GM19397 (cell line): ENCODE results near the gene G3BP1.
"Not testable (repeated sequence)": the region's sequence is repeated elsewhere in the genome, so short reads cannot be mapped to it uniquely, and the experiment has no call there.

Source experiments
- ATAC-seq: cut with Tn5 transposase; IDR thresholded peaks from one replicate; pipeline ENCODE4 v1.9.1; 2021; ENCODE audit warnings: mild to moderate bottlenecking, moderate library complexity; ENCODE audit not compliant: unreplicated experiment

Gene G3BP1

DNA sequence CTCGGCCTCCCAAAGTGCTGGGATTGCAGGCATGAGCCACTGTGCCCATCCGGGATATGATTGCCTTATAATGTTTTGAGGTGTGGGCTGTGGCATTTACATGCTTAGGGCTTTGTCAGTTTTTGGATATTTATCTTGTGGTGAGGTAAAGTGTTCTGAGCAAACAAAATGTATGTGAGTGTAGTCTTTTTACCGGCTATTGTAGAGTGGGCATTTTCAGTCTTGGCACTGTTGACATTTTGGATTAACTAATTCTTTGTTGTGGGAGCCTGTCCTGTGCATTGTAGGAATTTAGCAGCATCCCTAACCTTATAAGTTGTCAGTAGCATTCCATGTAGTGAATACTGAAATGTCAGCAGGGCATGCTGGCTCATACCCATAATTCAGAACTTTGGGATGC is 21.6 kb downstream of the G3BP1 start:
- ATAC-seq: no peak

DNA sequence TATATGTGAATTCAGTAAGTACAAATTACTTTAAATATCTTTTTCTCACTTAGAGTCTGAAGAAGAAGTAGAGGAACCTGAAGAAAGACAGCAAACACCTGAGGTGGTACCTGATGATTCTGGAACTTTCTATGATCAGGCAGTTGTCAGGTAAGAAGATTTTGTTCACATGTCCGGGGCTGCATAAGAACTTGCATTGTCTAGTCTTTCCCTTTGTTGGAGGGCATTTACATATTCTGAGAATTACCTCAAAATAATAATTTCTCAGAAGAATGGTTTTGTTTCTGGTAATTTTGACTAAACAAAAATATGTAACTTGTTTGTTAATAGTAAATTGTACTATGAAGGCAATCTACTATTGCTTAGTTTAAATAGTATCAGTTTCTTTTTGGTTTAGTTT is 23.7 kb downstream of the G3BP1 start:
- ATAC-seq: no peak

DNA sequence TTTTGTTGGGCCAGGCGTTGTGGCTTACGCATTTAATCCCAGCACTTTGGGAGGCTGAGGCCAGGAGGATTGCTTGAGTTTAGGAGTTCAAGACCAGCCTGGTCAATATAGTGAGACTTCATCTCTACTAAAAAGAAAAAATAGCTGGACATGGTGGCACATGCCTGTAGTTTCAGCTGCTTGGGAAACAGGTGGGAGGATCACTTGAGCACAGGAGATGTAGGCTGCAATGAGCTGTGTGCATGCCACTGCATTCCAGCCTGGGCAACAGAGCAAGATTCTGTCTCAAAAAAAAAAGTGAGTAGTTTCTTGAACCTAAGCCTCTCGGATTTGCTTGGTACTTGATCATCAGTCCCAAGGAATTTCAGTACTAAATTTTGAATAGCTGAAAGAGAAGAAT is 26.9 kb downstream of the G3BP1 start:
- ATAC-seq: no peak

DNA sequence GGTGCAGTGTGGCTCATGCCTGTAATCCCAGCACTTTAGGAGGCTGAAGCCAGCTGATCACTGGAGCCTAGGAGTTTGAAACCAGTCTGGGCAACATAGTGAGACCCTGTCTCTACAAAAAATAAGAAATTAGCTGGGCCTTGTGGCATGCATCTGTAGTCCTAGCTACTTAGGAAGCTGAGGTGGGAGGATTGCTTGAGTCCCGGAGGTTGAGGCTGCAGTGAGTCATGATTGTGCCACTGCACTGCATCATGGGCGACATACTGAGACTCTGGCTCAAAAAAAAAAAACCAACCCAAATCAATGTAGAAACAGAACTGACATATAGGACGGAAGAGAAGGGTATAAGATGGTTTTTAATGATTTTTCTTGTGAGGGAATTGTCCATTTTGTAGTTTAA is 27.7 kb downstream of the G3BP1 start:
- no peak for ATAC-seq

DNA sequence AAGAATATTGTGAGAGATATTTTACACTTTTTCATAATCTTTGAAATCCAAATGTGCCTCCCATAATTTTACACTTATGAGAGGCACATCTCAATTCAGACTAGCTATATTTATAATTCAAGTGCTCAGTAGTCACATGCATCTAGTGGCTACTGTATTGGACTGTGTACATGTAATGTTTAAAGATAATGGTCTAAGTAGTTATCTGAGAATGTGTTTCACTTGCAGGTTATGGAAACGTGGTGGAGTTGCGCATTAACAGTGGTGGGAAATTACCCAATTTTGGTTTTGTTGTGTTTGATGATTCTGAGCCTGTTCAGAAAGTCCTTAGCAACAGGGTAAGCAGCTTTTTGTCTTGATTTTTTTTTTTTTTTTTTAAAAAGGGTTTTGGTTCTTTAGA is 28.8 kb downstream of the G3BP1 start:
- no peak for ATAC-seq

DNA sequence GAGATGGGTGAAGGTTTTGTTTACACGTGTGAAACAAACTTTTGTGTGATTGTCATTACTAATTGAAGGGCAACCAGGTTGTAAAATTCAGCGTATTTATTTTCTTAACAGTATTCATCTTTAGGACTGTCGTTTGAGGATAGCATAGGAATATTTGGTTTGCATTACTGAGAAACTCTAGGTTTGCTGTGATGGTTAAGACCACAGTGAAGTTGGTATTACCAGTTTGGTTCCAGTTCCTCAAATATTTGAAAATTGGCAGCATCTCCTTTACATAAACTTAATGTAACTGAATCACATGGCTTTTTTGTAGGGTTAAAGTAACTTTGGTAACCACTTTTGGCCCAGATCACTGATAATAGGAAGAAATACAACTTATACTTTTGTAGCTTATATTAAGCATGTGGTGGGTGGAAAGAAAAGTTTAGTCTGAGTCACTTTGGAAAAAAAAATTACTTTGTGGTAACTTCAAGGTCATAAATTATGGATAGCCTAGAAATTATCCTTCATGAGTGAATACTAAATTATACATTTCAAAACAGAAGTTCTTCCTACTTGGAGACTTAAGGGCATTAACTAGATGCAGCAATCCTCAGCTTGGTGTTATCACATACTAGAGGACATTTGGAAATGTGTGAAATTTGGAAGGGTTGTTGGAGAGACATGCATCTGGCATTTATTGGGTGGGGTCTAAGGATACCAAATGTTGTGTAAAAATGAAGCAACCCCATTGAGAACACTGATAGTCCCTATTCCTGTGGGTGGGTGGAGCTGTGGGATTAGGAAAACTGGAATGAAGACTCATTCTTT is 33.9 kb downstream of the G3BP1 start:
- ATAC-seq: no peak

DNA sequence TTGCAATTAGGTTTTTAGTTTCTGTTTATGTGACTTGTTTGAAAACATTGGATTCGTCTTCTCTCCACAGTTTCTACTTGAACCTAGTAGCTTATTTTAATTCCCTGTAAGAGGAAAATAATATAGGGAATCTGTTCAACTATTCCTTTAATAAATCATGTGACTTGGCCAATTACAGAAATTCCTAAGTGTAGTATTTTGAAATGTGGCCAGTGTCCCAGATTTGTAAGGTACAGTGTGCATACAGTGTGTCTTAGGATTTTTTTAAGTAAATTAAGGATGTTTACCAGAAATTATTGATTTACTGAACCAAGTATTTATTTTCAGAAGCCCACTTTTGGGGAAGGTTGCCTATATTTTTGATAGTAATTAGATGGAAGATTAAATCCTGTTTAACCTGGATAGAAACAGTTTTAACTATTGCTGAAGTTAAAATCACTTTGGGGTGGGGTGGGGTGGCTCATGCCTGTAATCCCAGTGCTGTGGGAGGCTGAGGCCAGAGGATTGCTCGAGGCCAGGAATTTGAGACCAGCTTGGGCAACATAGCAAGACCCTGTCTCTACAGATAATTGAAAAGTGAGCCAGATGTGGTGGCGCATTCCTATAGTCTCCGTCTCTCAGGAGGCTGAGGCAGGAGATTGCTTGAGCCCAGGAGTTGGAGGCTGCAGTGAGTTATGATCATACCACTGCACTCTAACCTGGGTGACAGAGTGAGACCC is 36.9 kb downstream of the G3BP1 start:
- ATAC-seq: no peak

DNA sequence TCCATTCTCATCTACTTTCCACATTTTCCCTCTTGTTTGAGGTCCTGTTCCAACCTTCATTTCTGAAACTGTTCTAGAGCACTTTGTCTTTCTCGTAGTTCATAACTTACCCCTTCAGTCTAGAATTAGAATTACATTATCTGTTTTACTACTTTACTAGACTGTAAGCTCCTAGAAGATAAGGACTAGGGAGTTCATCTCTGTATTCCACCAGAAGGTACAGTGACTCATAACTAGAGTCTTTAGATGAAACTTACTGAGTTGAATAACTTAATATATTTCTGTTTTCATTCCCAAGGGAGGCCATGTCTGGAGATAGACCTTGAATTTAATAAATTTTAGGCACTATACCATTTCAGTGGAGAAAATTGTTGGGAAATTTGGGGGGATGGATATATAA is 38.7 kb downstream of the G3BP1 start:
- ATAC-seq: no peak

DNA sequence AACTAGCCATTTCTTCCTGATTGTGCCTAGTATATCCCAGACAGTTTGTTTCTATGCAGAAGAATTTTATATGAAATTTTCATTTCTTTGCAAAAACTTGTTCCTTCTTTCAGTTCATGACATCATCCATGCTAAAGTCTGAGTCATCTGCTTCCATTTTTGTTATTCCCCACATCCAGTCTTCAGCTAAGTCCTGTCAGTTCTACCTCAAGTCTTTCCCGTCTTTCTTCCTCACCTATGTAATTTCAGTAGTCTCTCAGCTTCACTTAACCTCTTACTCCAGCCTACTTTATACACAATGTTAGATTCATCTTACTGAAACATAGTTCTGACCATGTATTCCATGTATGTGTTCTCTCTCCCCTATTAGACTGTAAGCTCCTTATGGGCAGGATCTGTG is 39.1 kb downstream of the G3BP1 start:
- no peak for ATAC-seq

DNA sequence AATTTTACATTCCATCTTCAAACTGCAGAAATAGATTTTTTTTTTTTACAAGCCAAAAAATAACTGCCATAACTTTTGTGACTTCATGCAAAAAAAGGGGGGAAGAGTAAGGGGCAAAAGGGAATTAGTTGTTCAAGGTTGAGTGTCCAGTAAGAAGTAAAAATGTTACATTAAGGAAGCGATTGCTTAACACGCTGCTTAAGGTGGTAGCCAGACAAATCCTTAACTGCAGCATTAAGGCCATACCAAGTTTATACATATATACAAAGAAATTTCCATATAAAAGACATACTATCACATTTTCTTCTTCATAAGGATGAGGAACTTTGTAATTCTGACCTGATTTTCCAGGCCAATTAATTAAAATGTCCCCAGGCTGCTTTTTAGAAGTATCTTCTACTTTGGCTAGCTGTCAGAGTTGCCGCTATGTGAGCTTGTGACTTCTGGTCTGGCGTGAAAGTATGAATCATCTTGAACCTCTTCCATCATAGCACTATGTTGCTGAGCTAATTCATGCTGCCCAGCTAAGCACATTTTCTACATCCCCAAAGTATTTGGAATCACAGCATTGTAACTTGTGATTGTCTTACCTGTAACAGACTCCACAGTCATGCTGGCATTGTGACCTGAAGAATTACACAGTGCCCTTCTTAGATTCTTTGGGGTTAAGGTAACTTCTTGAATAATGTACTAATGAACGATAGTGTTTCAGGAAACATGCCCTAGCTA is 40.0 kb downstream of the G3BP1 start:
- ATAC-seq: no peak

DNA sequence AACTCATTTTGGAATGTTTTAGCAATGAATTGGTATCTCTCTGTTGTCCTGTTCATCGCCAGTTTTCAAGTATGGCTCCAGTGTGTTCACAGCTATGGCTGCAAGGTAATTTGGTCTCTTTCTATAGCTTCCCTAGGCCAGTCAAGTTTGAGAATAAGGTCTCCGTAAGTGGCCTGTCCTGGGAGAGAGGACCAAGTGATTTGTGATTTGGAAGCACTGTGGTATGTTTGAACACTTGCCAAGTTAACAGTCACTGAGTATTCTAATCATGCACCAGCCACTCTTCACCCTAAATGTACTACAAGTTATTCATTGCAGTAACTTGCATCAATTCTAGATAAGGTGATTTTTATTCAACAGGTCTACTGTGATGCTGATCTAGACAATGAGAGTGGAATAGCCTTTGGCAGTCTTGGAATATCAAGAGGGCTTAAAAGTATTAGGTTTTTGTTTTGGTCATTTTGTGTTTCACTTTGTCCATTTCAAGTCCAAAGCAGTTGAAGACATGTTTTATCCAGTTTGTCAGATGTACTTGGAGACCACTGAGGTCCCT is 41.1 kb downstream of the G3BP1 start:
- ATAC-seq: no peak

DNA sequence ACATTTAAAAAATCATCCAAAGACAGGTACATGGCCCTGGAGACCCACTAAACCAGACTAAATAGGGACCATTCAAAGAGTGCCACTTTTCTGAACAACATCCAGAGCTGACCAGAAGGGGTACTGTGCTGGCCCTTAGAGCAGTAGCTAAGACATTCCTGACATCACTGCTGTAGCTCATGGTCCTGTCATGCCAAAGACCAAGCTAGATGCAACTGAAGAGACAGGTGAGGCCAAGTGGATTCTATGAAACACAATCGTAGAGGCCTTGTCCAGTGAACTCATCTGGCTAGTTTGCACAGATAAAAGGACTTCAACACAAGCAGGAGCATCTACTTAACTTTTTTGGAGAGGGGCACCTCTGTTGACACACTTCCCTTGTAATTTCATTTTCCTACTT is 43.3 kb downstream of the G3BP1 start:
- no peak for ATAC-seq

DNA sequence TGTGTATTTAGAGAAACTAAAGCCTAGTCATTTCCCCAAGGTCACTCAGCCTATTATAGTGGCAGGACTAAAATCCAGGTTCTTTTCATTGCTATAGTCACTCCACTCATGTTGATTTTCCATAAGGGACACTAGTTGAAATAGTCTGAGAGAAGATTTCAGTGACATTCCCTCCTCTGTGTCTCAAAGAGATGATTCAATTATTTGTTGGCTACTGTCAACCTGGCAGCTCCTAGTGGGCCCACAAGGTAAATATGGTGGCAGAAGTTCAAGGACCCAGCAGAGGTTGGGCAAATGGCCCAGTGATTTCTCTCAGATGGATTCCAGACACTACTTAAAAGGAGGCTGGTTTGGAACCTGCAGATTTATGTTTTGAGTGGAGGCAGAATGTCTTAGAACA is 48.1 kb downstream of the G3BP1 start:
- ATAC-seq: no peak

DNA sequence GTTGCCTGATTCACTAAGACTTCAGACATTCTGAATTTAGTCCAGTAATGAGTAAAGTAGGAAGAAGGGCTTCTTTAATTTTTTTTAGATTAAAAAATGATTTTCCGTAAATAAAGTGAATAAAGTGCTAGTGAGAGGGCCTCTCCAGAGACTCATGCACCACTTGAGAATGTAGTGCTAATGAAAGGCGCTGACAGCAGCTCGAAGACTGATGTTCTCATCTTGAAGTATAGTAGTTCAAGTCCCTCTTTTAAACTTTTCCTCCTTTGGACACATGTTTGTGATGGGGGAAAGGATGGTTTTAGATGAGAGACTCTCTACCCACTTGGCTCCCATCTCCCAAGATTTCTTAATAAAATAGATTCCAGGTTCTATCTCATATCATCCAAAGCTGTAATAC is 48.5 kb downstream of the G3BP1 start:
- ATAC-seq: no peak

DNA sequence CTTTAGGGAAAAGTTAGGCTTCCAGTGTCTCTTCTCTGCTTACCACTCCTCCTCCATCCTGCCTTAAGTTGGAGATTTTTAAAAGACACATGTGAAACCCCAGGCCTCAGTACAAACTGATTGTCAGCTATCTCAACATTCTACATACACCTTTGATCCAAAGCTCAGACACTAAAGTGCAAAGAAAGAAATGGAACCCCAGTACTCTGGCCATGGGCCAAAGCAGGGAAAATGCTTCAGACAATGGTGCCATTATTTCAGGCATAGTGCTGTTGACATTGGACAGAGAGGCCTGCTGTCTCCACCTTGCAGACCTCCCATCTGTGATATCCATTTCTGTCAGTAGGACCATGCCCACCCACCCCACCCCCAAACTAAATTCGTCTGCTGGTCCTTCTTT is 49.1 kb downstream of the G3BP1 start:
- ATAC-seq: no peak

DNA sequence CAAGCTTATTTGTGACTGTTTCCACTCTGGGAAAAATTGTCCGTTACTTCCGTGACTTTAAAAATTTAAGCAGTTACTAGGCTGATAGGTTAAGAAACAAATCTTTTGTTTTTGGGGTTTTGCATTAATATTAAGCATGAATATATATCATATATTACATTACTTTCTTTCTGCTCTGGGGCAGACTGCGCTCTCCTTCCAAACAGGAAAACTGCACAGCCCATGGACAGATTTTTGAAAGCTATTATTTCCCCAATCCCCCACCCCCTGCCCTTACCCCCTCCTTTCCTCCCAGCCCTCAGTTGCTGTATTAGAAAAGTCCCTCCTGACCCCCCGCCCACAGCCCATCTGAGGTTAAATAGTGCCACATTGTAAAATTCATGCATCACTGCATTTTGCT is 50.4 kb downstream of the G3BP1 start:
- ATAC-seq: no peak

DNA sequence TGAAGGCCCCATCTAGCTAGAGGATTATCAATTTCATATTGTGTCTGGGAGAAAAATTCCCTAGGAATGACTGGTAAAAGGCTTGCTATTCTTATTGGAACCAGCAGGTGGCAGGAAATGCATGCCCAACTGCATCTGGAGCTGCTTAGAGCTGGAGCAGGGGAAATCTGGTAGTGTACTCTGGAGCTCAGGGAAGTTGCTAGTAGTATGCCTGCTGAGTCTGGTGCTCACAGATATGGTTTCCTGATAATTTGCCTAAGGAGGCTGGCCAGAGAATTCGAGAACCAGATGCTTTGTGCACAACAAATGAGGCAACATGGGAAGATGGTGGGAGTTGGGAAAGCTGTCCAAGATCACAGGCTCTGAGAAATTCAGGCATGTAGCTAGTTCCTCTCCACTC is 53.7 kb downstream of the G3BP1 start:
- no peak for ATAC-seq

DNA sequence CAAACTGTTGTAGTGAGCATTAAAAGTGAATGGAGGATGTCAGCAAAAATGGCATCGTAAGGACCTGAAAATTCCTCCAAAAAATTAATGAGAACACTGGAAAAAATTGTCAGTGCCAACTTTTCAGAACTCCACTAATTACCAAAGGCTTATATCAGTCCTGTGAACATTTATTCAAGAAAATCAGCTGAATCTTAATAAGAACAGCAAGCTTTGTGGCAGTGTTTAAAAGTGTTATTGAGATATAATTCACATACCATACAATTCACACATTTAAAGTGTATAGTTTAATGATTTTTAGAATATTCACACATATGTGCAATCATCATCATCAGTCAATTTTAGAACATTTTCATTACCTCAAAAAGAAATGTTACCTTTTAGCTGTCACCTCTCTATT is 57.6 kb downstream of the G3BP1 start:
- no peak for ATAC-seq

DNA sequence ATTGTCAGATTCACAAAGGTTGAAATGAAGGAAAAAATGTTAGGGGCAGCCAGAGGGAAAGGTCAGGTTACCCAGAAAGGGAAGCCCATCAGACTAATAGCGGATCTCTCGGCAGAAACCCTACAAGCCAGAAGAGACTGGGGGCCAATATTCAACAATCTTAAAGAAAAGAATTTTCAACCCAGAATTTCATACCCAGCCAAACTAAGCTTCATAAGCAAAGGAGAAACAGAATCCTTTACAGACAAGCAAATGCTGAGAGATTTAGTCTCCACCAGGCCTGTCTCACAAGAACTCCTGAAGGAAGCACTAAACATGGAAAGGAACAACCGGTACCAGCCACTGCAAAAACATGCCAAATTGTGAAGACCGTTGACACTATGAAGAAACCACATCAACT is 61.1 kb downstream of the G3BP1 start:
- not testable (repeated sequence) for ATAC-seq

DNA sequence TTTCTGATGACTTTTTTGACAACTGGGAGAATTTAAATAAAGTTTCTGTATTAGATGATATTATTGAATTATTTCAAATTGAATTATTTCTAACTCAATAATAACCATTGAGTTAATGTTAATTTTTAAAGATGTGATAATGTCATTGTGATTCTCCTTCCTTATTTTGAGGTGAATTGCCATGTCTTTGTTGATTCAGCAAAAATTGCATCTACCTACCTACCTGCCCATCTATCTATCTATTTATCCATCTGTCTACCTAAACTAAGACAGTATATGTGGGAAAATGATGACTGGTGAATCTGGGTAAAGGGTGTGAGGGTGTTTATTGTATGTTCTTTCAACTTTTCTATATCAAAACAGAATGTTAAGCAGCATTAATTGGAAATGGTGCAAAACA is 75.0 kb downstream of the G3BP1 start:
- no peak for ATAC-seq

DNA sequence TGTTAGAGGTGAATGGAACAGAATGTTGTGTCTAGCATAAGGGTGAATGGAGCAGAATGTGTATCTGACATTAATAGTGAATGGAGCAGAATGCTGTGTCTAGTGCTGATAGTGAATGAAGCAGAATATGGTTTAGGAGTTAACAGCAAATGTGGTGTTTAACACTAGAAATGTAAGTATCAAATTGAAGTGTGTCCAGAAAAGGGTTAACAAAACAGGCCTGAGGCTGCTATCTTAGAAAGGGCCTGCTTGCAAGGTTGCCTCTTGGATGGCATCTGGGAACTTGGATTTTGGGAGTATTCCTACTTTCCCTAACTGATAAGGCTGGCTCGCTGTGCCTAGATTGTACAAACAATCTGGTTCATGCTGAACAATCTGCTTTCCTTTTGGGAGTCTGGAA is 76.1 kb downstream of the G3BP1 start:
- ATAC-seq: no peak

DNA sequence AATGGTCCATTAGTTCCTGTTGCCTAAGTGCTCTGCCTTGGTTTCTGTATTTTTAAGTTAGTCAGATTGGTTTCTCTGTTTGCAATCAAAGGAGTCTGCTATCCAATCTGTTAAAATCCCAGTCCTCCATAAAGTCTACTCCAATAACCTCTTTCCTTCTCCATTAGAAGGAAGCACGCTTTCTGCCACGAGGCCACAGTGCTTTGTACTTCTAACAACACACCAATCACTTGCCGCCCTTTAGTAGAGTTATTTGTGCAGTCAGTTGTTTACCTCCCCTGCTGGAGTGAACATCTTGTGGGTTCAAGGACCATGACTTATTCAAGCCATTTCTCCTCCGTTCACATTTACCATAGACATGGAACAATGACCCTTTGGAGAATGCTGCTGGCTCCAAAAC is 83.9 kb downstream of the G3BP1 start:
- ATAC-seq: no peak
